Measurements from ENCODE around the gene FTL. TPM values are rescaled to one million over a fixed set of nuclear protein-coding genes. Genes with fewer than 3 reads are reported as not detected.

FTL gene
- total RNA-seq, 2 experiments from 2014 or later: 1,296 to 1,324 TPM

DNA sequence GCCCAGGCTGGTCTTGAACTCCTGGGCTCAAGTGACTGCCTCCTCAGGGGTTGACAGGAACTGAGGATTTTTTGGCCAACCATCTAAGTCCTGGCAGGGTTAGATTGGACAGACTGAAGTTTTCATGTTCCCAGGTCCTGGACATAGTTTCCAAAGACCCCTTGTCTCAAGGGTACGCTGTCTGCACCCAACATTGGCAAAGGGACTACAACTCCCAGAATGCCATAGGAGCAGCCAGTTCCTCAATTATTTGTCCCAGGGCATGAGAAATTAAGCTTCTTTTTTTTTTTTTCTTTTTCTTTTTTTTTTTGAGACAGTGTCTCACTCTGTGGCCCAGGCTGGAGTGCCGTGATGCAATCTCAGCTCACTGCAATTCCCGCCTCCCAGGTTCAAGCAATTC lies 21.1 kb downstream of the FTL start:
- no peak for DNase-seq
- no peak for ATAC-seq
- intact Hi-C loops (cut with micrococcal nuclease): no loop called here
- TF ChIP-seq, protein P1, sequence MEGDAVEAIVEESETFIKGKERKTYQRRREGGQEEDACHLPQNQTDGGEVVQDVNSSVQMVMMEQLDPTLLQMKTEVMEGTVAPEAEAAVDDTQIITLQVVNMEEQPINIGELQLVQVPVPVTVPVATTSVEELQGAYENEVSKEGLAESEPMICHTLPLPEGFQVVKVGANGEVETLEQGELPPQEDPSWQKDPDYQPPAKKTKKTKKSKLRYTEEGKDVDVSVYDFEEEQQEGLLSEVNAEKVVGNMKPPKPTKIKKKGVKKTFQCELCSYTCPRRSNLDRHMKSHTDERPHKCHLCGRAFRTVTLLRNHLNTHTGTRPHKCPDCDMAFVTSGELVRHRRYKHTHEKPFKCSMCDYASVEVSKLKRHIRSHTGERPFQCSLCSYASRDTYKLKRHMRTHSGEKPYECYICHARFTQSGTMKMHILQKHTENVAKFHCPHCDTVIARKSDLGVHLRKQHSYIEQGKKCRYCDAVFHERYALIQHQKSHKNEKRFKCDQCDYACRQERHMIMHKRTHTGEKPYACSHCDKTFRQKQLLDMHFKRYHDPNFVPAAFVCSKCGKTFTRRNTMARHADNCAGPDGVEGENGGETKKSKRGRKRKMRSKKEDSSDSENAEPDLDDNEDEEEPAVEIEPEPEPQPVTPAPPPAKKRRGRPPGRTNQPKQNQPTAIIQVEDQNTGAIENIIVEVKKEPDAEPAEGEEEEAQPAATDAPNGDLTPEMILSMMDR (IDR thresholded peaks at IDR 0.05): no peak
- Mint-ChIP-seq H3K27me3 (no peaks in the 10 kb centered on the region), H3K27ac (no peak overlapping the region), H3K9me3 (no peaks in the 10 kb centered on the region), H3K4me1 (ENCODE audit: low read depth) (peaks cover 23% of the 10 kb centered on the region), H3K4me3 (no peak overlapping the region), H3K36me3 (ENCODE audit: low read depth) (peaks cover 51% of the 10 kb centered on the region)
- CTCF ChIA-PET: interaction anchor here (1.8 to 2.2 kb wide), 2 partner anchors 12 to 16 kb away, joined by 4 to 11 read pairs; no protein-coding TSS in a partner anchor
- POLR2A ChIA-PET: interaction anchor here (1.0 to 1.3 kb wide), 3 partner anchors 10 to 108 kb away, joined by 3 read pairs; no protein-coding TSS in a partner anchor

DNA sequence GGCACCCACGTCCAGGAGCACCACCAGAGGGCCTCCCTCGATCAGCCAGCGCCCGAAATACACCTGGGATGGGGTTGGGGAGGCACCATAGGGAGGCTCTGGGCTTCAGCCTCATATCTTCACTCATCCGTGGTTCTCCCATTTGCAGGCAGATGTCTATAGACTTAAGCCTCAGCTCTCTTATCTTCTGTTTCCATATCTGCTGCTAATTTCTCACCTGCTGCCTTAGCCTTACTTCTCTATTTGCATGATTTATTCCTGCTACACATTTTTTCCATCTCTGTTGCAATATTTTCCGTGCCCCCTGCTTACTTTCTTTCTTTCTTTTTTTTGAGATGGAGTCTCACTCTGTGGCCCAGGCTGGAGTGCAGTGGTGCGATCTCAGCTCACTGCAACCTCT lies 22.2 kb downstream of the FTL start:
- Mint-ChIP-seq H3K4me3 (no peak overlapping the region), H3K27ac (peak overlapping the region; percentile 70), H3K36me3 (ENCODE audit: low read depth) (peaks cover 46% of the 10 kb centered on the region), H3K27me3 (no peaks in the 10 kb centered on the region), H3K9me3 (no peaks in the 10 kb centered on the region), H3K4me1 (ENCODE audit: low read depth) (peaks cover 29% of the 10 kb centered on the region)
- ChIA-PET POLR2A (interaction anchor here (1.0 to 1.3 kb wide), 2 partner anchors 8 to 21 kb away, joined by 3 read pairs; no protein-coding TSS in a partner anchor), CTCF (interaction anchor here (1.8 to 2.2 kb wide), 2 partner anchors 11 to 17 kb away, joined by 4 to 11 read pairs; no protein-coding TSS in a partner anchor)
- TF ChIP-seq, protein P1 (IDR thresholded peaks at IDR 0.05): no peak
- intact Hi-C loops (cut with micrococcal nuclease): no loop called here
- no peak for DNase-seq
- ATAC-seq: peak; percentile 44

DNA sequence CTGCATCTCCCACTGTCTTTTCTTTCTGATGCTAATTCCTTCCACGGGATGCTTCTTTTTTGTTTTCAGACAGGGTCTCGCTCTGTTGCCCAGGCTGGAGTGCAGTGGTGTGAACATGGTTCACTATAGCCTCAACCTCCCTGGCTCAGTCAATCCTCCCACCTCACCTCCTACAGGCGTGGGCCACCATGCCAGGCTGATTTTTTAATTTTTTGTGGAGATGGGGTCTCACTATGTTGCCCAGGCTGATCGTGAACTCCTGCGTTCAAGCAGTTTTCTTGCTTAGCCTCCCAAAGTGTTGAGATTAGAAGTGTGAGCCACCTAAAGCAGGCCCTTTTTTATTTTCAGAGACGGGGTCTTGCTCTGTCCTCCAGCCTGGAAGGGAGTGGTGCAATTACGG lies 23.2 kb downstream of the FTL start:
- CTCF ChIA-PET: interaction anchor here (1.4 to 2.2 kb wide), 2 partner anchors 9 to 18 kb away, joined by 3 to 11 read pairs; no protein-coding TSS in a partner anchor
- DNase-seq (no peak), ATAC-seq (no peak)
- TF ChIP-seq, protein P1 (IDR thresholded peaks at IDR 0.05): no peak
- peaks cover 40% of the 10 kb centered on the region for H3K36me3 Mint-ChIP-seq (ENCODE audit: low read depth)
- POLR2A ChIA-PET: no interaction called here
- no peaks in the 10 kb centered on the region for H3K27me3 Mint-ChIP-seq
- H3K4me1 Mint-ChIP-seq (ENCODE audit: low read depth): peaks cover 30% of the 10 kb centered on the region
- H3K9me3 Mint-ChIP-seq: no peaks in the 10 kb centered on the region
- intact Hi-C loops (cut with micrococcal nuclease): no loop called here
- H3K27ac Mint-ChIP-seq: peak overlapping the region; percentile 65
- no peak overlapping the region for H3K4me3 Mint-ChIP-seq

DNA sequence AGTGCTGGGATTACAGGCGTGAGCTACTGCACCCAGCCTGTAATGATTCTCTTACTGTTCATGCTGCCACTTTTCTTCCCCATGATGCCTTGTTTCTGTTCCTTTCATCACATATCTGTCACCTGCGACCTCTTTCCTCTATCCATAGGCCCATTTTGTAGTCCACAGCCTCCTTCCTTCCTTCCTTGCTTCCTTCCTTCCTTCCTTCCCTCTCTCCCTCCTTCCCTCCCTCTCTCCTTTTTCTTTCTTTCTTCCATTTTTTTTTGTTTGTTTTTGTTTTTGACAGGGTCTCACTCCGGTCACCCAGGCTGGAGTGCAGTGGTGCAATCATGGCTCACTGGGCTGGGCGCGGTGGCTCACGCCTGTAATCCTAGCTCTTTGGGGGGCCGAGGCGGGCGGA lies 23.8 kb downstream of the FTL start:
- DNase-seq (no peak), ATAC-seq (no peak)
- peaks cover 32% of the 10 kb centered on the region for H3K4me1 Mint-ChIP-seq (ENCODE audit: low read depth)
- ChIA-PET POLR2A (no interaction called here), CTCF (interaction anchor here (1.4 kb wide), 1 partner anchor 9 kb away, joined by 3 read pairs; no protein-coding TSS in a partner anchor)
- H3K9me3 Mint-ChIP-seq: no peaks in the 10 kb centered on the region
- H3K4me3 Mint-ChIP-seq: no peak overlapping the region
- intact Hi-C loops (cut with micrococcal nuclease): no loop called here
- H3K27me3 Mint-ChIP-seq: no peaks in the 10 kb centered on the region
- H3K36me3 Mint-ChIP-seq (ENCODE audit: low read depth): peaks cover 40% of the 10 kb centered on the region
- peak overlapping the region; percentile 21 for H3K27ac Mint-ChIP-seq
- TF ChIP-seq, protein P1 (IDR thresholded peaks at IDR 0.05): no peak

DNA sequence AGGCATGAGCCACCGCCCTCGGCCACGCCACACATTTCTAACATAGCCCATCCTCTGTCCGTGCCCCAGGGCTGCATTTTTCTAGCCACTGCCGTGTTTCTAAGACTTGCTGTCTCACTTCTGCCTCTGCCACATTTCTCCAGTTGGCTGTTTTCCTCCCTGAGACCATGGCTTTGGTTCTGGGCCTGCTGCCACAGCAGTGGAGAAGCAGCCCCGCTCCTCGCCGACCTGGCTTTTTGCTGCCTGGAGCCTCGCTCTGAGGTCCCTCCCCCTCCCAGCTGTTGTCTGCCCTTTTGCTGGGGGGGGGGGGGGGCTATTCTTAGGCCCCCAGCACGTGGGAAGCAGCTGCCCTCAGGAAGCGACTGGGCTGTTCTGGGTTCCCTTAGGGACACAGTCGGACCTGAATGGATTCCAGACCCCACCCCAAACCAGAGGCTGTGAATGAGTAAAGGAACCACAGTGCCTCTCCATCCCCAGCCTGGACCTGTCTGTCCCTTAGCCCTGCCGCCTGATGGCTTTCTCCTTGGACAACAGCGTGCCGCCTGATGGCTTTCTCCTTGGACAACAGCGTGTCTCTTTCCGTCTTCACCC lies 24.7 kb downstream of the FTL start:
- H3K4me1 Mint-ChIP-seq (ENCODE audit: low read depth): peaks cover 38% of the 10 kb centered on the region
- no peak overlapping the region for H3K4me3 Mint-ChIP-seq
- H3K36me3 Mint-ChIP-seq (ENCODE audit: low read depth): peaks cover 44% of the 10 kb centered on the region
- H3K9me3 Mint-ChIP-seq: no peaks in the 10 kb centered on the region
- intact Hi-C loops (cut with micrococcal nuclease): no loop called here
- H3K27me3 Mint-ChIP-seq: no peaks in the 10 kb centered on the region
- ATAC-seq (no peak), DNase-seq (no peak)
- TF ChIP-seq, protein P1 (IDR thresholded peaks at IDR 0.05): no peak
- ChIA-PET POLR2A (no interaction called here), CTCF (interaction anchor here (1.4 to 5.7 kb wide), 2 partner anchors 8 to 10 kb away, joined by 3 to 101 read pairs; no protein-coding TSS in a partner anchor)
- H3K27ac Mint-ChIP-seq: peak overlapping the region; percentile 1
